GM21619 (cell line): ENCODE results near the gene AK8.

Experiments
- ATAC-seq: cut with Tn5 transposase; IDR thresholded peaks from one replicate; pipeline ENCODE4 v1.9.1; 2021; ENCODE audit not compliant: unreplicated experiment

Gene AK8

DNA sequence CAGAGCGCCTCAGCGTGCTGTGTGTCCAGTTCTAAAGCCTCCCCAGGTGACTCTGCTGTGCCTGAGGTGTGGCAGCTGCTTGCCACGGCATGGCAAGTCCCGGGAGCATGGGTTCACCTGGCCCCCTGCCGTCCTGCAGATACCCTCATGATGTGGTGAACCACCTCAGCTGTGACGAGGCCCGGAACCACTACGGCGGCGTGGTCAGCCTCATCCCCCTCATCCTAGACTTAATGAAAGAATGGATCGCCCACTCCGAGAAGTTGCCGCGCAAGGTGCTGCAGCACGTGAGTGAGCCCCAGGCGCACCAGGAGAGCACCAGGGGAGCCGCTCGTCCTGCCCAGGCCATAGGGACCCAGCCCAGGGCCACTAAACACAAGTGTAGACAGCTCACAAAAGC lies 10.1 kb upstream of the AK8 start:
- ATAC-seq: no peak

DNA sequence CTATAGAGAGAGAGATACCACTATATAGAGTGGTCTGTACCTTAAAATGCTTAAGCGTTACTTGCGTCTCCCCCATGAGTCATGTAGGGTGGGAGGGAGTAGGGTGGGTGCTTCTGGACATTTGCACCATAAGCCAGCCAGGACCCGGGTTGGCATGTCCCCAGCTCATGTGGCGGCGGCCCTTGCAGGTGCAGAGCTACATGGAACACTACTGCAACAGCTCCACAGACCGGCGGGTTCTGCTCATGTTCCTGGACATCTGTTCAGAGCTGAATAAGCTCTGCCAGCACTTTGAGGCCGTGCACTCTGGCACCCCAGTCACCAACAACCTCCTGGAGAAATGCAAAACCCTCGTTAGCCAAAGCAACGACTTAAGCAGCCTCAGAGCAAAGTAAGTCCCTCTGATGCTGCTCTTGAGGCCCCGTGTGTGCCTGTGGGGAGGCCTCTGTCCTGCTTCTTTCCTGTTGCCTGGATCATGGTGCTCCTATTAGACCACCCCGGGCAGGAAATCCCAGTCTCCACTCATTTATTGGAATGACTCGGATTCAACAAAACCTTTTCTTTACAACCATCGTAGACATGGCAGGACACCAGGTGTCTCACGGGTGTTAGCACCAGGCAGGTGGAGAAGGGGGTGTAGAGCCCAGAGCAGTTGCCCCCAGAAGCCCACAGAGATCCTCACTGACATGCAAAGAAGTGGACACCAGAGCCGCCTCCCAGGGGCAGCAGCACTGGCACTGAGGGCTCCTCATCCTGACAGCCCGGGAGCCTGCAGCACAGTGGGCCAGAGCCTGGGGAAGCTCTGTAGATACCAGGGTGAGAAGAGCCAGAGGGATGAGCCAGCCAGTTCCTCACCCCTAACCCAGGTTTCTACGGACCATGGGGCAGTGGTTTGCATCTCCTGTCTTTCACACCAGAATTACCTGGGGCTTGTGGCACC lies 9.4 kb upstream of the AK8 start:
- no peak for ATAC-seq

DNA sequence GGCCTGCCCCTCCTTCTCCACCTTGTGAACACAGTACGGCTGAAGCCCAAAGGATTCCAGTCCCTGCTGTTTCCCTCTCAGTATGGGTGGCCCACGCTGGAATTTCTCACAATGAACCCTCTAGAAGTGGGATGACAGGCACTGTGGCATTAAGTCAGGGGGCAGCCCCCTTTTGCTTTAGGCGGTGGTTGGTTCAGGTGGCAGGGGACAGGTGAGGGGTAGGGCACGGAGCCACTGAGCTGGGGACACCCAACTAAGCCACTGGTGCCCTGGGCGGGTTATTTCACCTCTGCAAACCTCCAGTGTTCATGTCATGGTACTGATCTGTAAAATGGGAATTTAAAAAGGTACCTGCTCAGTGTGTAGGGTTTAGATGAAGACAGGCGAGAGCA lies 8.2 kb upstream of the AK8 start:
- ATAC-seq: no peak

GRCh38 chr9:132885720-132886333 lies 7.7 kb upstream of the AK8 start:
- no peak for ATAC-seq

GRCh38 chr9:132883349-132884294 lies 5.5 kb upstream of the AK8 start:
- ATAC-seq: no peak

DNA sequence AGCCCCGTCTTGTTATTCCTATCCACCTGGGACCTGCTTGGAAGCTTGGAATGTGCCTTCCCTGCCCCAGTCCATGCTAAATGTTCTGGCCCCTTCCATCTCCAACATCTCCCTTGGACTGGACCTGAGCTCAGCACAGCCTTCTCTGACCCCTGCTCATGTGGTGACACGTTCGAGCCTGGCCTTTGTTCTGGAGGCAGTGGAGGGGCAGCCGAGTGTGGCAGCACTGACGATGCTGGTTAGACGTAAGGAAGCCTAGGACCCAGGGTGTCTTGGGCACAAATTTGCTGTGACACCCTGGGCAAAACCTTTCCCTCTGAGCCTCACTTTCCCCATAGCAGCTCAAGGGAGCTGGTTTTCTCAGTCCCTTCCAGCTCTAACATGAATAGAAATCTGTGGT lies 4.5 kb upstream of the AK8 start:
- no peak for ATAC-seq

GRCh38 chr9:132881826-132882225 lies 3.7 kb upstream of the AK8 start:
- no peak for ATAC-seq

DNA sequence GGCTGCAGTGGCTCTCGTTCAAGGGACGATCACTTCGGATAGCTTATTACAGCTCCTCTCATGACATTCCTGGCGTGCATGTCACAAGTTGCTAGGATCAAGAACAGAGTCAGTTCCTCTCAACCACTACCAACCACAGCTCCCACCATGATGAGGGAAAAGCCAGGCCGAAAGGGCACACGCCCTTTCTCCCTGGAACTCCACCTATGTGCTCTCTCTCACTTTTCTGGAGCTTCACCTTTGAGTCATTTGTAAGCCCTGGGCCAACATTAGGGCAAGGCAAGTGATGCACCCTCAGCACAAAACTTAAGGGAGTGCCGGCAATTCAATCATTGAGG lies 2.2 kb upstream of the AK8 start:
- no peak for ATAC-seq

- ATAC-seq: no peak
Observed at GRCh38 chr9:132879457-132880323, 1.6 kb upstream of the AK8 start.

- ATAC-seq: no peak
Observed at GRCh38 chr9:132878695-132879456, 792 bp upstream of the AK8 start, which contains the start of gene SPACA9. SPACA9 (plus strand) TSS chr9:132878898; CDS start chr9:132883948, 5,050 bp downstream.

- no peak for ATAC-seq
Observed at GRCh38 chr9:132877458-132877823, 643 bp downstream of the AK8 start.

DNA sequence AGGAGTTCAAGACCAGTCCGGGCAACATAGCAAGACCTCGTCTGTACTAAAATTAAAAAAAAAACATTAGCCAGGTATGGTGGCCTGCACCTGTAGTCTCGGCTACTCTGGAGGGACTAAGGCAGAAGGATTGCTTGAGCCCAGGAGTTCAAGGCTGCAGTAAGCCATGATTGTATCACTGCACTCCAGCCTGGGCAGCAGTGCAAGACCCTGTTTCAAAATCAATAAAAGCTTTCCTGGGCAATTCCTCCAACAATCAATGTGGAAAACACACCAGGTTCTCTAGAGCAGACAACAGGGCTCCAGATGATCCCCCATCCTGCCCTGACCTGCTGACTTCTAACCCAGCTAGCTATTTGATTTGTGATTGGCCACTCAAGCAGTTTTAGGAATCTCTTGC lies 1.2 kb downstream of the AK8 start:
- no peak for ATAC-seq

GRCh38 chr9:132875159-132875558 lies 2.9 kb downstream of the AK8 start:
- ATAC-seq: no peak

DNA sequence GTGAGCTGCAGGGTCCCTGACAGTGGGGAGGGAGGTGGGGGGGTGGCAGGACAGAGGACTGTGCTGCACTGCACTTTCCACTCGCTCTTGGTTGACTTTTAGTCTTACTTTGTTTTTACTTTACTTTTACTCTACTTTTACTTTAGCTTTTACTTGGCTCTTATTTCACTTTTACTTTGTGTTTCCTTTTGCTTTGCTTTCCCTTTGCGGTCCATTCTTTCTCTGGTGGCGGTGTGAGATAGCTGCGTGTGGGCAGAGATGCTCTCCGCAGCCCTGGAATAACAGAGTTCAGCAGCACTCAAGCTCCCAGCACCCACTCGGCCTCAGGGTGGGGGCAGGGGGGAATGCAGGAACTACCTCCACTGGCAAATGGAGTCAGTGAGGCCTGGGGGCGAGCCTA lies 4.7 kb downstream of the AK8 start:
- ATAC-seq: no peak

- ATAC-seq: no peak
Observed at GRCh38 chr9:132869266-132869665, 8.8 kb downstream of the AK8 start.

- no peak for ATAC-seq
Observed at GRCh38 chr9:132866898-132867297, 11.2 kb downstream of the AK8 start.

DNA sequence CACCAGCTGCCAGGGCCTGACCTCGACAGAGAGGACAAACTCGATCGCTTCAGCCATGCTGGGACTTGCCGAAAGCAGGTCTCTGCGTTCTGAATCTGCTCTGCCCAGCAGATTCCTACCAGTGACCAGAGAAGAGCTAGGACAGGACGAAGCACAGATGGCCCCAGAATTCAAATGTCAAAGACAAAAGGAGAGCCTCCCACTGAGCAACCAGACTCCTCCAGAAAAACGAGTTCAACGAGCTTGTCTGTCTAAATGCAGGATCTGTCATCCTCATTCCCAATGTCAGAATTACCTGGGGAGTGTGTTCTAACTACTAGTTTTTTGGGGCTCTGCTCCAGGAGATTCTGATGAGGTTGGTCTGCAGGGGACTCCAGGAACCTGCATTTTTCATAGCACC lies 13.4 kb downstream of the AK8 start:
- no peak for ATAC-seq

- ATAC-seq: no peak
Observed at GRCh38 chr9:132864277-132864676, 13.8 kb downstream of the AK8 start.

DNA sequence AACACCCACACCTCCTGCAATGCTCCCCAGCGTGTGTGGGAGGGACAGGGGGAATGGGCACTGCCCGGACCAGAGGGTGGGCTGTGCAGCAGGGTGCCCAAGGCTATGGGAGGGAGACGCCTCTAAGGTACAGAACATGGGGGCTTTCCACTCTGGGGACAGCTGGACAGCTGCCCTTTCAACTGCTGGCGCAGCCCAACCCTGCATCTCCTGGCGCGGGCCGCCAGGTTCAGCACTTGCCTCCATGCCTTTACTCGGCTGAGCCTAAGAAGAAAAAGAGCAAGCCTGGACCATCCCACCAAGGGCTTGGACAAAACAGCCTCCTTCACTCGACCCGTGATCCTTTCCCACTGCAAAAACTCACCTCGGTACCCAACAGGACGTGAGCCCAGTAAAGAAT lies 15.0 kb downstream of the AK8 start:
- ATAC-seq: no peak

- ATAC-seq: no peak
Observed at GRCh38 chr9:132862533-132862932, 15.6 kb downstream of the AK8 start.
